TTC549 (cell line): Measurements from ENCODE around the gene PTTG2.
"Not testable (repeated sequence)": the region's sequence is repeated elsewhere in the genome, so short reads cannot be mapped to it uniquely, and the experiment has no call there.

Experiments used
- FAIRE-seq: peaks from 2 replicates; lab custom pipeline; 2012; peaks lifted over from hg19 to GRCh38; lab: Jason Lieb, UNC

PTTG2 gene

DNA sequence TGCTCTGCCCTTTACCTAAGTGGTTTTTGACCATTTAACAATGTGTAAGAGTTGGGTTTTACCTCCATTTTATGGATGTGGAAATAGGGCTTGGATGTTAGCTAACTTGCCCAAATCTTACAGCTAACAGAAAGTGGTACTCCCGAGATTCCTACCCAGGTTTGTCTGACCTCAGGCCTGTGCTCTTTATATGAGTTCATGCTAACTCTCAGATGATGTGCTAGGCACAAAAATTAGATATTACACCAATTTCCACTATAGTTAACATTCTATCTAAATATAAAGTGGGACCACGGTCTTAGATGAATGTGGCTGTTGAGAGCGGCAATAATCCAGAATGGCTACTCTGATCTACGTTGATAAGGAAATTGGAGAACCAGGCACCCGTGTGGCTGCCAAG lies at the start of gene PTTG2:
PTTG2 (plus strand) TSS at position 301 of the 400 bp plus-strand sequence; CDS start at position 338, 37 bp downstream.
- FAIRE-seq, result no peak

DNA sequence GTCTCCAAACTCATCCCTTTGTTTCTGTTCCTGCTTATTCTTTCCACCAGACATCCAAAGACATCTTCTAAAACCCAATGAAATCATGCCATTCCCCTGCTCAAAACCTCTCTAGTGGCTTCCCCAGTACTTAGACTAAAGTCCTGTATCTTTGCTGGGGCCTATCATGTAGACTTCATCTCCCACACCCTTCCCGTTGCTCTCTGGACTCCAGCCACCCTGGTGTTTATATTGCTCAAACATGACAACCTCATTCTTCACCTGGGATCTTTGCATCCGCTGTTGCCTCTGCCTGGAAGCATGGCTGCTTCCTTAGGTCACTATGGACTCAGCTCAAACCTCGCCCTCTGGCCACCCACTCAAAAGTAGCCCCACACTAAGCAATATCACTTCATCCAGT lies 45.7 kb upstream of the PTTG2 start:
- no peak for FAIRE-seq

DNA sequence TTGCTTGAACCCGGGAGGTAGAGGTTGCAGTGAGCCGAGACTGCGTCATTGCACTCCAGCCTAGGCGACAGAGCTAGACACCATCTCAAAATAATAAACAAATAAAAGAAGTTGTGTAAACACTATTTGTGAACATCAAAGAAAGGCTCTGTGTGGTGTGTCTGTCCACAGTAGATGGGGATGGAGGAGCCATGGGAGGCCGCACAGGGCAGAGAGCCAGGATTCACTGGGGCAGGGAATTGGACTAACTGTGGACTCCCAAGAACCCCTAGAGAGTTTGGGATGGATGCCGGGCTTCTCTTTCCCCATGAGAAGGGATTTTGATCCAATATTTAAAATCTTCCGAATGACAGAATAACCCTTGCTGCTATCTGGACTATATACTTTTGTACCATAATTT lies 42.8 kb upstream of the PTTG2 start:
- FAIRE-seq, result no peak

DNA sequence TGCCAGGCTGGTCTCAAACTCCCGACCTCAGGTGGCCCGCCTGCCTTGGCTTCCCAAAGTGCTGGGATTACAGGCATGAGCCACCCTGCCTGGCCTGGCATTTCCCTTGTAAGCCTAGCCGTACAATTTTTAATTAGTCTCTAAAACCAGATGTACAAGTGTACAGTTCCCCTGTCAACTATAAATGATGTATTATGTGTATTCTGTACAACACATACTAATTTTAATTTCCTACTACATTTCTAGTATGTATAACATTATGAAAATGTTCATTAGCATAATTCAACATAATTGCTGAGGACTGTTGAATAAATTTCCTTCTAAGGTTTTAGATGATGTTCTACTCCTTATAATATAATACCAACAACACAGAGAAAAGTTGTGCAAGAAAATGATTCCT lies 41.5 kb upstream of the PTTG2 start:
- no peak for FAIRE-seq

DNA sequence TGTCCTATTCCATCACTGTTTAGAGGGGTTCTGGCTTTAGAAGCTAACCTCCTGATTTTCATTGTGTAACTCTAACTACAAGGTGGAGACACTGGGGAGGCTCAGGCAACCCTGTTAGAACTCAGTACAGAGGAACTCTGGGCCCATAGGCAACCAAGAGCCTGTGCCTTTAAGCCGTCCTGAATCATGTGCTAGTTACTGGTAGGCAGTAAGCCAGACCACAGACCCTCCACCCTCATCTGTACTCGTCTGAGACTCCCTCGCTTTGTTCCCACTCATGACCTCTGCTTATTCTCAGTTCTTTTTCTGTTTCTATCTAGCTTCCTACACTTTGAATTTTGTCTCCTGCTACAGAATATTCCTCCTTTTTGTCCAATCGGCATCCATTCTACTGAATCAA lies 37.9 kb upstream of the PTTG2 start:
- no peak for FAIRE-seq

DNA sequence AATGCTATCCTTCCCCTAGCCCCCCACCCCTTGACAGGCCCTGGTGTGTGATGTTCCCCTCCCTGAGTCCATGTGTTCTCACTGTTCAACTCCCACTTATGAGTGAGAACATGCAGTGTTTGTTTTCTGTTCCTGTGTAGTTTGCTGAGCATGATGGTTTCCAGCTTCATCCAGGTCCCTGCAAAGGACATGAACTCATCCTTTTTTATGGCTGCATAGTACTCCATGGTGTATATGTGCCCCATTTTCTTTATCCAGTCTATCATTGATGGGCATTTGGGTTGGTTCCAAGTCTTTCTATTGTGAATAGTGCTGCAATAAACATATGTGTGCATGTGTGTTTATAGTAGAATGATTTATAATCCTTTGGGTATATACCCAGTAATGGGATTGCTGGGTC lies 37.1 kb upstream of the PTTG2 start:
- not testable (repeated sequence) for FAIRE-seq

DNA sequence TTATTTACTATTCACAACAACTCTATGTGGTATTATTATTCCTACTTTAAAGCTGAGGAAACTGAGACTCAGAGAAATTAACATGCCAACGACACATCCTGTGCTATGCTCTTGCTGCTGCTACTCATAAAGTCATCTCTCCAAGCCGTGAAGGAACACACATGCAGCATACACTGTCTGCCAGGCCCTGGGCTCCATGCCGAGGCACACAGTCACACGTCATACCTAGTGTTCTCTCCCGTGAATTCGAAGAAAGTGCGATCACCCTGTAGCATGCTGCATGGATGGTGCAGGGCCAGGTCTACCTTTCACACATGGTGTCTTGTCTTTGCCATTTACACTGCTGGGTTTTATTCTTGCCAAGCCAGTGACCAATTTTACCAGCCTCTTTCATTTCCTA lies 35.3 kb upstream of the PTTG2 start:
- FAIRE-seq, result no peak

DNA sequence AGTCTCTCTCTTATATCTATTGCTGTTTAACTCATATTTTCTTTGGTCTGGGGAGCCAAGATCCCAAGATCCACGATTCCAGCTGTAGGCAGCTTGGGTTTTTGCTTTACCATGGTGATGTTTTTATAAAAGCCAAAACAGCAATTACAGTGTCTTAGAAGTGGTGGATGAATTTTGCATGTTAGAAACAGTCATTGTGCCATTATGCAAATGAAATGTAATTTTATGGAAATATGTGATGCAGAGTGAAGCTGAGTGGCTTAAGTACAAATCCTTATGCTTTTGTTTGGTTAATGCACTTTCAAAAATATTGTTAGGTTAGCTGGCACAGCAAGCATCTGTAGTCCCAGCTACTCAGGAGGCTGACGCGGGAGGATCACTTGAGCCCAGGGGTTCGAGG lies 32.8 kb upstream of the PTTG2 start:
- FAIRE-seq, result no peak

DNA sequence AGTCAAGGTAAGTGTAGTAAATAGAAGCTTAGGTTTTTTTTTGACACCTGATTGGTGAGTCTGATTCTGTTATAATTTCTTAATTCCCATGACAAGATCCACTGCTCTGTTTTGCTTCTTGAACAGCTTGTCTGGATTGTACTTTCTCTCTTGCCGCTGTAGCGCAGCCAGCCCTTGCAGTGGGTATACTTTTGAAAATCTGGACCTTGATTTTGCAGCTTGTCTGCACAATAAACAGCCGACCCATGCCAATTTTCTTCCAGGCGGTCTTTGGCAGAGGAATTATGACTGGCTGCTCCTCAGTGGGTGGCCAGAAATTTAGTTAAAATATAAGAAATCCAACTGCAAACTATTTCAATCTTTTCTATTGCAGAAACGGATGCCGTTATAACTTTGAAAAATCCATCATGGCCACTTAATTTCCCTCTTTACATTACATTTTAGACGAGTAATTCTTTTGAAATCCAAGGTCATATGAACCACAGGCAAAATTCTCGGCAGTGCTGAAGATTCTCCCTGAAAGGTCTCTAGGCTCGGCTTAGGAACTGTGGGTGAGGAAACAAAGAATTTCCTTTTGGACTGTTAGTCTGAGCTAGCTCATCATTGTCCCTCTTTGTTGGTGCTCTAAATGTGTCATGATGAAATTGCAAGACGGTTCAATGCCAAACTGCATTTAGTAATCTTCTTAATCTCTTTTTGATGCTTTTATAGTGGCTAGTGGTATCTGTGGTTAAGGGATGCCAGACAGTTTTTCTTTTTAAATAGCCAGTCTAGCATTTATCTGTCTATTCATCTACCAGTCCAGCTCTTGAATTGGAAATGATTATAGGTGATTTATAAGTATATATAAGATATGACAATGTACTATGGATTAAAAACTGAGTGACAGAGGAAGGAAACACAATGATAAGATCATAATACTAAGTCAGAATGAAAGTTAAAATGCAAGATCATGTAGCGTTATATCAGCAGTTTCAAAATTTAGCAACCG lies 31.5 kb upstream of the PTTG2 start:
- no peak for FAIRE-seq

DNA sequence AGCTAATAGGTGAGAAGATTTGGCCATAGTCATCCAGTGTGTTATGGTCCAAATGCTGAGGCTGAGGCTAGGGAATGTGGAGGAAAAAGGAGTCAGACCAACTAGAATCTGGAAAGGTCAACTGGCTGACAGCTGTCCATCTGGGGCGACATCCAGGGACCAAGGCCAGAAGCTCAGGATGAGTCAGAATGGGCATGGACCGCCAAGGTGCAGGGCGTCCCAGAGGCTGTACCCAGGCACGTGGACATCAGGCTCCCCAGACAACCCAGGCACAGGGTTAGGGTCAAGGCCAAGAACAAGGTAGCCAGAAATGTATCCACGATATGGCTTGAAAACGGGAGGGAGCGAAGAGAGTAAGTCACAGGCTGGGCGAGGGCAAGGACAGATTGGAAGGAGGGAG lies 26.1 kb upstream of the PTTG2 start:
- no peak for FAIRE-seq

DNA sequence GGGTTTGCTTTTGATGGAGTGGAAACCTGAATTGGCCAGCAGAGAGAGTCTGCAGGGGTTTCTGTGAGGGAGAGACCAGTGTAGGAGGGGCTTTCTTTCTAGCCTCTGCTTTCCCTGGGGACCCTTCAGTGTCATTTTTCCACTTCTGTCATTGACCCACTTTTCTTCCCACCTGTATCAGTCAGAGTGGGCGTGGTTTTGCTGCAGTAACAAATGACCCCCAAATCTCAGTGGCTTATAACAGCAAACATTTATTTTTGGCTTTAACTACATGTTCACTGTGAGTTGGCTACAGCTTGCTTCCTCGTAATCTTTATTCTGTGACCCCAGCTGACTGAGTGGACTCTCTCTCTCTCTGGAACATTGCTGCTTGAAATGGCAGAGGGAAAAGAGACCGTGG lies 25.6 kb upstream of the PTTG2 start:
- no peak for FAIRE-seq

DNA sequence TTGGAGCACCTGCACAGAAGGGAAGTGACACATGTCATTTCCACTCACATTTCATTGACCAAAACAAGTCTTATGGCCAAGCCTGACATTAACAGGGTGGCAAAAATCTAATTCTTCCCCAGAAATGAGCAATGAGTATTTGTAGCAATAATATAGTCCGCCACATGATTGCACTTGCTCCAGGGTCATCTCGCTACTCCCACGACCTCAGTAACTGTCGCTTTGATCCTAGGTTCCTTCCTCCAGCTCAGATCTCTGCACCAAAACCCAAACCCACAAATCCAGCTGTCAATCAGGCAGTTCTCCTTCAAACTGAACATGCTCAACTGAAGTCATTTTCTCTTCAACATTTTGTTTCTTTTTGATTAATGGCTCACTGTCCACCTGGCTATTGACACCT lies 25.2 kb upstream of the PTTG2 start:
- FAIRE-seq, result no peak

DNA sequence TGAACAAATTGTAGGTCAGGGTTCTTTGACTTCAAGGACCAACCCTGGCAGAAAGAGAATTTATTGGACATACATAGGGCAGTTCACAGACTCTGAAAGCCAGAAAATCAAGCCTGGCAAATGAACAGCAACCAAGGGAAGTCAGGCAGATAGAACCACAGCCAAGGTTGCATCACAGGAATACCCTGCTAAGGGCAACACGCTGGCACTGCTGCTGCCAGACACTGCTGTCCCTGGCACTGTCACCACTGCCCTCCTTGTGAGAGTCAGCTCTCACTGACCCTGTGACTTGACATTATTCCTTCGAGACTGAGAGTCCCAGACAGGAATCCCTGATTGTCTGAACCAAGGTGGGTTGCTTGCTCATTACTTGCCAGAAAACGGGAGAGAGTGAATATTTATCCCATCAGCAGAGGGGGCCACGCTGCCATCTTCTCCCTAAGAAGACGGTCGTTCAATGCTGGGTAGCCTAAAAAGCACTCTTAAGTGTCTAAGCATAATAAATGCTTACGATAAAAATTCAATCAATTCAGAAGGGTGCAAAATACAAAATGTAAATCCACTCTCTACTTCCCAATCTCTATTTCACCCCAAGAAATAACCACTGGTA lies 23.2 kb upstream of the PTTG2 start:
- FAIRE-seq, result no peak

DNA sequence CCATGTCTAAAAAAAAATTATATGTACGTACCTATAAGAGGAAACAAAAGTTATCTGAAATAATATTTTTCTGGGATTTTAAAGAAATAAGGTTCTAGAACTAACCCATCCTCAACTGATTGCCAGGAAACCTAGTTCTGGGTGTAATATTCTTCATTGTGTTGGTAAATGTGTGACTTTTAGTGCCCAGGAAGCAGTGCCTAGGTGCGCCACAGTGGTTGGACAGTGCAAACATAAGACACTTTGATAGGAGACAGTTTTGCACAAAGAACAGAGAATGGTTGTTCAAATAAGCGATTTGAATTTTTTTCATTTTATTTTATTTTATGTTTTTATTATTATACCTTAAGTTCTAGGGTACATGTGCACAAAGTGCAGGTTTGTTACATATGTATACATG lies 22.0 kb upstream of the PTTG2 start:
- no peak for FAIRE-seq

DNA sequence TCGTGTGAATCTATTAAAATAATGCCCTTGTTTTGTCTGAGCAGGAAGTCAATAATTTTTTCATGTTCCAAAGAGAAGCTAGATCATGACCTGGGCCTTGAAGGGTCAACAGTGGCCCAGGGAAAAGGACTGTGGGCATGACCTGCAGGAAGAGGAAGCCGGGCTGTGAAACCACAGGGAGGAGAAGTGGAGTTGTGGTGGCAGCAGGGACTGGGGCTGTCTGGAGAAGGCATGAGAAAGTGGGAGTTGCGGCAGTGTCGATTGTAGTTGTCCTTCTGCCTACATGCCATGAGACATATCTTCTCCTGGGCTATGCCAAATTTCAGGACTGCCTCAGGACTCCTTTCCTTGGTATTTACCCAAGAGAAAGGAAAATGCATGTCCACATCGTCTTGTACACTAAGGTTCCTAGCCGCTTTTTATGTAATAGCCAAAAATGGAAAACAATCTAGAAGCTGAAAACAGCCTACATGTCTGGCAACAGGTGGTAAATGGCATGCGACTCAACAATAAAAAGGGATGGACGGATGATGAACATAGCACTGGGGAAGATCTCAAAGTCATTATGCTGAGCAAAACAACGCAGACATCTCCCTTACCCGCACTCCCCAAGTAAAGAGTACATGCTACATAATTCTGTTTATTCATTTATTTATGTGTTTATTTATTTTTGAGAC lies 13.6 kb upstream of the PTTG2 start:
- FAIRE-seq, result no peak

DNA sequence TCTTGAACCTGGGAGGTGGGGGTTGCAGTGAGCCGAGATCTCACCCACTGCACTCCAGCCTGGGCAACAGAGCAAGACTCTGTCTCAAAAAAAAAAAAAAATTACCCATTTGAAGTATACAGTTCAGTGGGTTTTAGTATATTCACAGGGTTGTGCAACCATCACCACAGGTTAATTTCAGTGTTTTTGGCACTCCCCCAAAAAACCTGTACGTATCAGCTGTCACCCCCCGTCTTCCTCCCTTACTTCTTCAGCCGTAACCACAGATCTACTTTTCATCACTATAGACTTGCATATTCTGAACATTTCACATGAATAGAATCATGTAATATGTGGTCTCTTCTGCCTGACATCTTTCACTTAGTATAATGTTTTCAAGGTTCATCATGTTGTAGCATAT lies 11.7 kb upstream of the PTTG2 start:
- FAIRE-seq, result no peak

DNA sequence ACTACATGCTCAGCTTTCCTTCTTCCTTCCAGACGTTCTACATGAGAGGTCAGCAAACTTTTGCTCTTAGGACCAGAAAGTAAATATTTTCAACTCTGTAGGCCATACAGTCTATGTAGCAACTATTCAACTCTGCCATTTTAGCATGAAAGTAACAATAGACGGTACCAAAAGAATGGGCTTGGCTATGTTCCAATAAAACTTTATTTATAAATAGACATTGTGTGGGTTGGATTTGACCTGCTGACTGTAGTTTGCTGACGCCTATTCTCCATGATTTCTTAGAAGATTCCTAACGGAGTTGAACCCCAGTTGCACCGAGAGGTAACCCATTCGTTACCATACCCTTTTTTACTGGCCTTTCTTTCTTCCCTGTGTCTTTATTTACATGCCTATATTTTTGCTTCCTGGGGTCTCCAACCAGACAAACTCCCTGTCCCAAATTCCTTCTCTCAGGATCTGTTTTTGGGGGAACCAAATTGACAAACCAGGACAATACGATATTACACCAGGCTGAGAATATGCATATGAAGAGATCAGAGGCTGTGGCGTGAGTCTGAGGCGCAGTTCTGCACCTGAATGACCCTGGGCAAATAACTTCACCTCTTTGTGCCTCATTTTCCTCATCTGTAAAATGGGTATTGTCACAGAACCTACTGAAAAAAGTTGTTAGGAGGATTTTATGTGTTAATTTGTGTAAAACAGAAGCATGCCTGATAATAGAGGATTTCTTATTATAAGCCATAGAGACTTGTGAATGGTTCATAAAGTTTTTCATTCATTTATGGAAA lies 10.4 kb upstream of the PTTG2 start:
- no peak for FAIRE-seq

DNA sequence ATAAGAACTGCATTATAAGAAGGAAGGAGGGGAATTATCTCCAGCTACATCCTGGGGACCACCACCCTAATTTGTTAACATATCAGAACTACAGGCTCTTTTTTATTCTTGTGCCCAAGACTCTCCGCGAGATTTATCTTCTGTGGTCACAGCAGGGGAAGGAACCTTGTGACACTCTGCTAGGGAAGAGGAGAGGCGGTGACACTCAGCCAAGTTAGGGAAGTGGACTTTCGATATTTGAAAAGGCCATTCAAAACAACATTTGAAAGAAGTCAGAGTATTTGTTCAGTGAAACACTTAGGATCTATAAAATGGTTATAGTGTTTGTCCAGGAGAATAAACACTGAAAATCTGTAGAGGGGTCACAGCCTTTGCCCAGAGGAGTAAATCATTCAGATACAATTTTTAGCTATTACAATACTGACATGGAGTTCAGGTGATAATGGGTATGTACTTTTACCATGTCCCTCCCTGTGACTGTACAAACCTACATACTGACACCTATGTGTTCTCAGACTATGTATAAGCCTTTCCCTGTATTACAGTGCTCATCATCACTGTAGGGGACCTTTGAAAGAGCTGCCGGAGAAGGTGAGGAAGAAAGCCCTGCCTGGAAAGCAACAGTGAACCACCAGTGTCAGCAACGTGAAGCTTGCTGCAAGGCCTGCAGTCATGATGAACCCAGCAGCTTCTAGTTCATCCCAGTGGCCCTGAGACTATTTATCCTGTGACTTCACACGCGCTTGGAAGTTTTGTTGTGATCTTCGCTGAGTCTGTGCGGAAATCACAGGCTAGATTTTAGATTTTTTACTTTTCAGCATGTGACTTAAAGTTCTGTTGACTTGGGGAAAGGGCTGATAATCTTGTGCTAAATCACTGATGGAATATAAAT lies 8.5 kb upstream of the PTTG2 start:
- no peak for FAIRE-seq

DNA sequence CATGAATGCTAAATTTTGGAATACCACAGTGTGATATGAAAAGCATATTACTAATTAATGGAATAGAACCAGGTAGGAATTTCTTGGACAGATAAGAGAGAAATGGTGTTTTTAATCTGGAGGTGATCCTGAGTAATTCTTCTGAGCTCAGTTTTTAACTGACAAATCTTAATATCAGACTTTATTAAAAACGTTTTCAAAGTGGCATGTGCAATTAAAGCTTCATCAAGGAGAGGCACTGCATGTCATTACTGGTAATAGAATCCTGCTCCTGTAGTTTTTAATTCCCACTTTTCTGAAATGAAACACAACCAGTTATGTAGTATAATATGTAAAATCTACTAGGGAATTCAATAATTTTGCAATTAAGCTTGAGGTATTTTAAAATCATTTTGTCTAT lies 7.0 kb upstream of the PTTG2 start:
- no peak for FAIRE-seq

DNA sequence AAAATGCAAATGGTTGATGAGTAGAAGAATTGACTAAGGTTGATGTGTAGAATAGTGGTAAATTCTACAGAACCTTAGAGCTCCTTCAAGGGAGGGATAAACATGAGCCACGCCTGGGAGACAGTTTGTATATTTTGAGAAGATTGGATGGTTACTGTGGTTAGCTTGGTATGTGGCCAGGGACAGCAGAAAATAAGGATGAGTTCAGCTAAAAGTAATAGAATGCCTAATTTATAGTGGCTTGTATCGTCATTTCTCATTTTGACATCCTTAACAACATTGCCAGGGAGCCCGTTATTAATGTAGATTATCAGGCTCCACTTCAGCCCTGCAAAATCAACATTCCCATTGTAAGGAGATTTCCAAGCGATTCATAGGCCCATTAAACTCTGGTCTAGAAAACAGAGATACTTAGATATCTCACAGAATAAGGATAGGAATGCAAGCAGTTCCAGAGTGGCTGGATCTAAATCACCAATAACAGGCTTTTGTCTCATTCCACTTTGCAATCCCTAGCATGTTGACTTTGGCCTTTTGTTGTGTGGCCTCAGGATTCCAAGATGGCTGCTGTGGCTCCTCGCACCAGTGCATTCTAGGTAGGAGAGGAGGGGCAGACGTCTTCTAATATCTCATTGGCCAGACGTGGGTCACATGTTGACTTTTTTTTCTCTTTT lies 6.4 kb upstream of the PTTG2 start:
- FAIRE-seq, result no peak

DNA sequence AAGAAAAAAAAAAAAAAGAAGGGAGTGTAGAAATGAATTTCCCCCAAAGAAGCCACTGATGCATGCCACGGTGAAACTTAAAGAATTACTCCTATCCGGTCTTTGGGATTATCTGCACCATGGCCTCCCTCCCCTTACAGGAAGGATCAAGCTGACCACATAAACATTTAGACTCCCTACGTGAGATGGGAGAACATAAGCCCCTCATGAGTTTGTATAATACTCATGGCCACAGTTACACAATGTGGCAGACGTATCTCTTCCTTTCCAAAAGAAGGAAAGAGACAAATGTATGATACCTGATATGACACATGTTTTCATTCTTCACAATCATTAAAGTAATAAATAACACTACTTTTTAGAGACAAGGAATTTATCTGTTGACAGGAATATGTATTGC lies 3.3 kb upstream of the PTTG2 start:
- no peak for FAIRE-seq
